Hepatocyte (in vitro differentiated cells): ENCODE data around the gene COG2. TPM values are rescaled to one million over a fixed set of nuclear protein-coding genes. Genes with fewer than 3 reads are reported as not detected.

Source experiments
- DNase-seq: peaks from one replicate; pipeline ENCODE4 v3.0.0-alpha.2; 2016; ENCODE audit warnings: low spot score
- H2AFZ ChIP-seq: fragments of 200-600 bp; sonication (generic); 2 replicates; pipeline ENCODE4 v1.6.0; 2016; ENCODE audit warnings: antibody characterized with exemption, mild to moderate bottlenecking
- H3K27ac ChIP-seq: fragments of 200-600 bp; sonication (generic); 2 replicates; pipeline ENCODE4 v1.5.1; 2016; ENCODE audit warnings: mild to moderate bottlenecking
- H3K27me3 ChIP-seq: fragments of 200-600 bp; sonication (generic); 2 replicates; pipeline ENCODE4 v1.6.1; 2016
- H3K36me3 ChIP-seq: fragments of 200-600 bp; sonication (generic); replicated peaks from 2 replicates; pipeline ENCODE4 v1.5.1; 2016; ENCODE audit warnings: low read depth; ENCODE audit not compliant: insufficient read depth
- H3K4me1 ChIP-seq: fragments of 200-600 bp; sonication (generic); 2 replicates; pipeline ENCODE4 v1.5.1; 2016; ENCODE audit warnings: mild to moderate bottlenecking, moderate library complexity; ENCODE audit not compliant: insufficient read depth
- H3K4me2 ChIP-seq: fragments of 200-600 bp; sonication (generic); 2 replicates; pipeline ENCODE4 v1.6.0; 2016
- H3K4me3 ChIP-seq: fragments of 200-600 bp; sonication (generic); 2 replicates; pipeline ENCODE4 v1.5.1; 2016; ENCODE audit warnings: mild to moderate bottlenecking
- H3K79me2 ChIP-seq: fragments of 200-600 bp; sonication (generic); 2 replicates; pipeline ENCODE4 v1.6.0; 2017; ENCODE audit warnings: mild to moderate bottlenecking
- H3K9me2 ChIP-seq: fragments of 200-600 bp; sonication (generic); replicated peaks from 2 replicates; pipeline ENCODE4 v1.6.0; 2017; ENCODE audit warnings: mild to moderate bottlenecking; ENCODE audit not compliant: insufficient read depth
- H3K9me3 ChIP-seq: fragments of 200-600 bp; sonication (generic); 2 replicates; pipeline ENCODE4 v1.5.1; 2016; ENCODE audit warnings: low read depth, mild to moderate bottlenecking
- H4K20me1 ChIP-seq: fragments of 200-600 bp; sonication (generic); 2 replicates; pipeline ENCODE4 v1.6.0; 2016; ENCODE audit warnings: mild to moderate bottlenecking; ENCODE audit not compliant: insufficient read depth, poor library complexity, severe bottlenecking
- CTCF ChIP-seq: fragments of 200-600 bp; sonication (generic); IDR thresholded peaks from 2 replicates; pipeline ENCODE4 v1.5.1; 2016; ENCODE audit warnings: antibody characterized with exemption, mild to moderate bottlenecking; ENCODE audit not compliant: poor library complexity
- EZH2 ChIP-seq: fragments of 200-600 bp; sonication (generic); IDR thresholded peaks from 2 replicates; pipeline ENCODE4 v1.6.1; 2016; ENCODE audit warnings: antibody characterized with exemption, mild to moderate bottlenecking, borderline replicate concordance
- EZH2phosphoT487 ChIP-seq: fragments of 200-600 bp; sonication (generic); IDR thresholded peaks from one replicate; pipeline ENCODE4 v1.6.1; 2018; ENCODE audit warnings: antibody characterized with exemption, mild to moderate bottlenecking, low read depth, moderate library complexity; ENCODE audit not compliant: unreplicated experiment, severe bottlenecking
- WGBS: methylation state at CpG from one replicate; pipeline ENCODE4 v1.1.6; 2016; ENCODE audit warnings: low lambda C conversion rate; ENCODE audit errors: missing lambda C conversion rate; 5-methylcytosine and 5-hydroxymethylcytosine counted together
- polyA plus RNA-seq: library from polyadenylated mRNA; unstranded; fragments of >200 nt; fragmentation: Nextera tagmentation; extraction: Ambion mirVana; gene quantifications from 2 replicates; pipeline ENCODE4 v1.2.1, GENCODE V29; 2016
- total RNA-seq: library from RNA; depleted of rRNA; stranded (reverse); fragments of >200 nt; gene quantifications from 2 replicates; pipeline ENCODE4 v1.2.3, GENCODE V29; 2014

Gene COG2
- total and polyA plus RNA-seq, 2 experiments from 2014 or later: 25.3 to 46.2 TPM

GRCh38 chr1:230702934-230703678, 60.8 kb downstream of the COG2 start:
- Histone ChIP-seq H3K4me1 (peaks cover 11% of the 10 kb centered on the region), H3K27me3 (no peaks in the 10 kb centered on the region), H3K4me3 (no peak overlapping the region), H3K9me2 (no peaks in the 10 kb centered on the region), H3K36me3 (no peaks in the 10 kb centered on the region), H3K79me2 (no peaks in the 10 kb centered on the region), H3K9me3 (no peaks in the 10 kb centered on the region), H4K20me1 (no peaks in the 10 kb centered on the region), H2AFZ (no peak overlapping the region), H3K27ac (peak overlapping the region; percentile 5), H3K4me2 (no peak overlapping the region)
- peak; percentile 49 for DNase-seq
- 70% methylated on average over 14 of the region's 14 CpGs for WGBS
- TF ChIP-seq EZH2 (no peak), CTCF (no peak), EZH2phosphoT487 (no peak)

- no peak overlapping the region for H3K4me2 ChIP-seq
- H3K4me3 ChIP-seq: no peak overlapping the region
- H3K9me2 ChIP-seq: no peaks in the 10 kb centered on the region
- TF ChIP-seq EZH2phosphoT487: no peak
- TF ChIP-seq EZH2: no peak
- no peak for TF ChIP-seq CTCF
- 91% methylated on average over 8 of the region's 8 CpGs for WGBS
- no peaks in the 10 kb centered on the region for H4K20me1 ChIP-seq
- H3K36me3 ChIP-seq: no peaks in the 10 kb centered on the region
- H3K27me3 ChIP-seq: no peaks in the 10 kb centered on the region
- H3K4me1 ChIP-seq: peaks cover 15% of the 10 kb centered on the region
- peak overlapping the region; percentile 5 for H3K27ac ChIP-seq
- no peaks in the 10 kb centered on the region for H3K9me3 ChIP-seq
- H2AFZ ChIP-seq: no peak overlapping the region
- H3K79me2 ChIP-seq: no peaks in the 10 kb centered on the region
- no peak for DNase-seq
Measured at GRCh38 chr1:230703679-230704385, 61.6 kb downstream of the COG2 start.

- H3K9me2 ChIP-seq: no peaks in the 10 kb centered on the region
- no peak overlapping the region for H3K27ac ChIP-seq
- whole genome bisulfite sequencing: 96% methylated on average over 7 of the region's 7 CpGs
- no peak for DNase-seq
- H4K20me1 ChIP-seq: no peaks in the 10 kb centered on the region
- no peaks in the 10 kb centered on the region for H3K36me3 ChIP-seq
- H3K4me2 ChIP-seq: no peak overlapping the region
- H3K79me2 ChIP-seq: no peaks in the 10 kb centered on the region
- no peak overlapping the region for H3K4me3 ChIP-seq
- no peaks in the 10 kb centered on the region for H3K27me3 ChIP-seq
- H3K4me1 ChIP-seq: peaks cover 18% of the 10 kb centered on the region
- no peaks in the 10 kb centered on the region for H3K9me3 ChIP-seq
- no peak overlapping the region for H2AFZ ChIP-seq
- TF ChIP-seq EZH2: no peak
- no peak for TF ChIP-seq EZH2phosphoT487
- TF ChIP-seq CTCF: no peak
Measured at GRCh38 chr1:230704830-230705229, 62.5 kb downstream of the COG2 start.
